T-helper 1 cell (primary cell): ENCODE measurements around the gene BEST2.
A peak's percentile ranks its signal among the peaks of the same experiment; 100 is the strongest.

Experiments used
- DNase-seq, 5 donors: peaks; one replicate each; pipeline ENCODE4 v3.0.0-alpha.2; 2012 to 2020

BEST2 gene

DNA sequence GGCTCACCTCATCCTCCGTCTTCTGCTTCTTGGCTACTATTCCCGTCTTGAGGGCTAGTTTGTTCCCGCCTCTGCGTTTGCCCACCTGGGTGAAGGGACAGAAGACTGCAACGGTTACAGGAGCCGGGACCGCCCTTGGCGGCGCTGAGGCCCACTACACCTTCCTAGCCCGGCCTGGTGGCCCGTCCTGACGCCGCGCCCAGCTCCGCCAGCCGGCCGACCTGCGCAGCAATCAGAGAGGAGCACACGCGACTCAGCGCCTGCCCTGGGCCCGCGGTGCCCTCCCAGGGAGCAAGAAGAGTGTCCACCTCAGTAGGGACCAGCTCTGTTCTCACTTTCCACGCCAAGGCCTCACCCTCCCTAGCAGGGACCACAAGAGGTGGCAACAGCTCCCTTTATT lies 20.3 kb upstream of the BEST2 start:
- no peak for DNase-seq

DNA sequence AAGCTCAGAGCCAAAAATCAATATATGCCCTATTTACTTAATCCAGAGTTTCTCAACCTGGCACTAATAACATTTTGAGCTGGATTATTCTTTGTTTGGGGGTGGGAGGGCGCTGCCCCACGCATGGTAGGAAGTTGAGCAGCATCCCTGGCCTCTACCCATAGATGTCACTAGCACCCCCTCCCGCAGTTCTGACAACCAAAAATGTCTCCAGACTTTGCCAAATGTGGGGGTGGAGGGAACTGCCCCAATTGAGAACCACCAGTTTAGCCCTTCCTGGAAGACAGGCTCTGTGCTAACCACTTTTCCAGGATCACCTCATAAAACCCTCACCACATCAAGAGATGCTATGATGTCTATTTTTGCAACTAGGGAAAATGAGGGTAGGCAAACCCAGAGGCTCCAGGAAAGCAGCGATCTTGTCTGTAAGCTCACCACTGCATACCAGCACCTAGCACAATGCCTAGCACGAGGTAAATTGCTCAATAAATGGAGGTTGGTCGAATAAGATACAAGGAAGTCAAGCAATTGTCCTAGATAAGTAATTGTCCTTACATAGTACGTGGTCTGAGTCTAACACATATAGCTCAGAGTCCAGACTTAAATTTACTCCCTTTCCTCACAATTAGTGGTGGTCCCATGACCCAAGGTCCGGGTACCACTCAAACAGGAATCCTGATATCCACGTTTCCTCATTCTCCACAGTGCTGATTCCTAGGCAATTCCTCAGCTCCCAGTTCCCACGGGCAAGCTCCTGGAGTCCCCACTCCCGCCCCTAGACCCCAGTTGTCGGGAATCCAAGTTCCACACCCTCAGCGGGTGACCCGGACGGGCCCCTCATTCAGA lies 18.0 kb upstream of the BEST2 start:
- DNase-seq = peak in 3 of 5 donors; percentile 26 to 60 (median 42)

DNA sequence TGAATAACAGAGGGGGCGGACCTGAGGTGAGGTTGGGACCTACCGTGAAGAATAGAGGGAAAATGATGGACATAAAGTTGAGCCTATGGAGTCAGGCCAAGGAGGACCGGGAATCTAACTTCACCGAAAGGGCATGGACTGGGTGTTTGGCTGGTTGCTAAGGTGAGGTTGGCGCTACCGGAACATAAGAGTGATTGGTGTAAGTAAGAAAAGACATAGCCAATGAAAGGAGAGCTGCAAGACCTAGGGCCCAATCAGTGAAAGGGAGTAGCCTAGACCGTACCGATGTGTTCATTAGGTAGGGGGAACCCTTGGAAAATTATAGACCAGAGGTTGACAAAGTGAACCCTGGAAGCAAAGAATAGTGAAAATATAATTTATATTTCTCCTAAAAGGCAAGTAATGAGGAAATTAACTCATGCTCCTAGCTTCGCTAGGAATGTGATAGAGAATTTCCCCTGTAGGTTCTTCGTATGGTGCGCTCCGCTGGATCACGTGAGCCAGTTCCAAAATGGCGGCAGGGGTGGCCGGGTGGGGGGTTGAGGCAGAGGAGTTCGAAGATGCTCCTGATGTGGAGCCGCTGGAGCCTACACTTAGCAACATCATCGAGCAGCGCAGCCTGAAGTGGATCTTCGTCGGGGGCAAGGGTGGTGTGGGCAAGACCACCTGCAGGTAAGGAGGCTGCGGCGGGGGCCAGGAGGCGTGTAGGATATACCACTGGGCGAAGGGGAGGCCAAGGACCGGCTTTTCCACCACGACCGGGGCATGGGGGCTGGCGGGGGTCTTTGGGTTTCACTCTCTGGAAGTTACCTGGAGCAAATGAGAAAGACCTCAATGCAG lies 14.4 kb upstream of the BEST2 start, which contains the start of gene GET3:
Gene GET3, plus strand, starts transcription at position 503 of the 840 bp plus-strand sequence. Its CDS starts 9 bp downstream, at position 512.
- DNase-seq = peak; percentile 52 to 93 (median 69)

DNA sequence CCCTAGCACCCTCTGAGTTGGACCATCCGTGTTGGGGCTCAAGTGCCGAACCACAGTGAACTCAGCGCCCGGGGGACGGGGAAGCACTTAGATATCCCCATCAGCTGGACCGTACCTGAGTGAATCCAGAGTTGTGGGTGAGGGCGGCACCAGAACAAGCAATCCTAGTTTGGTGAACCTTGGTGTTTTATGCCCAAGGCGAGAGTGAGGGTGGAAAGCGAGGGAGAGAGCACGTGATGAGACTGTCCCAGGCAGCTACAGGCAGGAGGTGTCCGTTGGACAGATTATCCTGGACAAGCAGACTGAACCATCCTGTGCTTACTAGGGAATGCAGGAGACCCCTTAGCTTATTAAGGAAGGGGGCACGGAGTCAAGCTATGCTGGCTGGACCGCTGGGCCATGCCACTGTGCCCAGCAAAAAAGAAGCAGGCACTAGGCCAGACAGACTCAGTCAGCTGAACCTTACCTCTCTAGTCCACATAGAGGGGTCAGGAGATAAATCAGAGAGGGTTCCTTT lies 13.7 kb upstream of the BEST2 start:
- no peak for DNase-seq

DNA sequence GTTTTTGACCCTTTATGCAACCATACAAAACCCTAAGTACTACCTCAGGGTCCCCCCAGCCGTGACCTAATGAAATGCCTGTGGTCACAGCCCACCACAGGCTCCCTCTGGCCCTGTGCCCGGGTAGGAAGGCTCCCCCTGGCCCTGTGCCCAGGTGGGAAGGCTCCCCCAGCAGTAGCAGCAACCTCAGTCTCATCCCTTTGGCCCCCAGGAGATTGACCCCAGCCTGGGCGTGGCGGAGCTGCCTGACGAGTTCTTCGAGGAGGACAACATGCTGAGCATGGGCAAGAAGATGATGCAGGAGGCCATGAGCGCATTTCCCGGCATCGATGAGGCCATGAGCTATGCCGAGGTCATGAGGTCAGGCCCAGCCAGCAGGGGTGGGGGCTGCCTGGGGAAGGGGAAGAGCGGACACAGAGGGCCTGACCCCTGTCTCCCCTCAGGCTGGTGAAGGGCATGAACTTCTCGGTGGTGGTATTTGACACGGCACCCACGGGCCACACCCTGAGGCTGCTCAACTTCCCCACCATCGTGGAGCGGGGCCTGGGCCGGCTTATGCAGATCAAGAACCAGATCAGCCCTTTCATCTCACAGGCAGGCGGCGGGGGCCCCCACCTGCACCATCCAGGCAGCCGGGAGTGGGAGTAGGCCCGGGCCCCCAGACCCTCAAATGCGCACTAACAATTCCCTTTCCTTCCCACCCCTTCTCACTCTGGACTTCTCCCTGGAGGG lies 6.3 kb upstream of the BEST2 start:
- no peak for DNase-seq

DNA sequence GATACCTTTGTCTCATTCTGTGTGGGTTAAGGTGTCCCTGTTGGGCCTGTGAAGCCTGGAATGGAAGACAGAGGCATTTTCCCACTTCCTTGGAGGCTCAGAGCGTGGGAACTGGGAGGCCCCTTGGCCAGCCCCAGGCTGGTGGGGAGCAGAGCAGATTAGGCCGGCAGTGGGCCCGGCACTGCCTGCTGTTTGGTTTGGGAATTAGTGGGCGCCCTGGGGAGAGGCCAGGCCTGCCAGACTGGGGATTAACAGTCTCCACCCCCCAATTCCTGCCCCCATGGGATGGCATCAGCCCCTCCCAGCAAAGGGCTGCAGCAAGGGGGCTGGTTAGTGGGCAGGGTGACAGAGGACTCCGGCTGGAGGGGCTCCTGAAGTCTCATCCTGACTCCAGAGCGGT lies 3.1 kb upstream of the BEST2 start:
- no peak for DNase-seq

DNA sequence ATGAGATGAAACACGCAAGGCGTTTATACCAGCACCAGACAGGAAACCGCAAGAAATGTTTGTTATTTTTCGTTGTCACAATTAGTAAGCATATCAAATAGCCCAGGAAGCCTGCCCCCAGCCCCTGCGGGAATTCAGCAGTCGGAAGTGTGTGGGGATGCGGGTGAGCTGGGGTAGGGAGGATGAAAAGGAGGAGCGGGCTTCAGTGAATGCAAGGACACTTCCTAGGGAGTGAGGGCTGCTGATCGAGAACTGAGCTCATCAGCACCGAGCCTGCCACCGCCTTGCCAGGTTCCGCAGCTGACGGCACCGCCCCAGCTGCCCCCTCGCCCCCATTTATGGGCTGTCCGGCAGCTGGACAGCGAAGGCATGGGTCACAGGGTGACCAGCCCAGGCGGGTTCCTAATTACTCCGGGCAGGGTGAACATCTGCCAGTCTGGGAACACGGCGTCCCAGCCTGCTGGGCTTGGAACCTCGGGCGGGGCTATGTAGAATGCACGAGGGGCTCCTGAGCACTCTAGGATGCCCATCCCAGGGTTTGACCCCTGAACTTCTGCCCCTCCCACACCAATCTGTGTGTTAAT lies 1.6 kb upstream of the BEST2 start:
- no peak for DNase-seq

DNA sequence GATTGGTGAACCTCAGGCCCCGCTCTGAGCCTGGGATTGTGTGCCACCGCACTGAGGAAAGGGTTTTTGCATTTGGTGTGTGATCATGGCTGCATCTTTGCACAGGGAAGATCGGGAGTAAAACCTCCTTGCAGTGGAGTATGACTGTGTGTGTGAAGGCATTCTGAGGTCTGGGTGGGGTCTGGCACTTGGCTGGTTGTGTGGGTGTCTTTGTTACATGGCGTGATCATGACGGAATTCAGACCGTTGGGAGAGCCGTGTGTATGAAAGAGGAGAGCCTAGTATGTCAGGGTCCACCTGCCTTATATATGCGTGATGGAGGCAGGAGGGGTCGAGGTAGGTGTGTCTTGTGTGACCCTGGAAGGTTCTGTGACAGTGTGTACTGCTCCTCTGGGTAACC lies 740 bp upstream of the BEST2 start:
- DNase-seq = no peak

DNA sequence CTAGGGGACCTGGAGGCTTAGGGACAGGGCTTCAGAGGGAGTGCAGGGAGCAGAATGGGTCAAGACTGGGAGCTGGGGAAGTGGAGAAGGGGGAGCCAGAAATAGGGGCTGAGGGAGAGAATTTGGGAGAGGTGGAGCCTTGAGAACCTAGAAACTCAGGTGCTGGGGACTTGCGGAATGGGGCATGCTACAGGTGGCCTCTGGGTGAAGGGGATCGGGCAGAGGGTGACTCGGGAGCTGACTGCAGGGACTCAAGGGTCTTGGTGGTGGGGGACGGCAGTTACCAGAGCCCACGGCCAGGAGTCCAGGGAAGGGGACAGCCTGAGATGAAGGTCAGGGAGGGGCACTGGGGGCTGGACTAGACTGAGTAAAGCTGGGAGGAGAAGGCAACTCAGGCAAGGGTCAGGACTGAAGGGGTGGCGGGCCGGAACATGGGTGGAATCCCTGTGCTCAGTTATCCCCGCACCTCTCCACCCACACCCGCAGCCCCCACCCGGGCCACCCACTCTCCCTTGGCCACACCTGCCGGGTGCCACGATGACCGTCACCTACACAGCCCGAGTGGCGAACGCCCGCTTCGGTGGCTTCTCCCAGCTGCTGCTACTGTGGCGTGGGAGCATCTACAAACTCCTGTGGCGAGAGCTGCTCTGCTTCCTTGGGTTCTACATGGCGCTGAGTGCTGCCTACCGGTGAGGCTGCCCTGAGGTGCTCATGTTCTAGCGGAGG lies 628 bp downstream of the BEST2 start:
- DNase-seq = no peak

DNA sequence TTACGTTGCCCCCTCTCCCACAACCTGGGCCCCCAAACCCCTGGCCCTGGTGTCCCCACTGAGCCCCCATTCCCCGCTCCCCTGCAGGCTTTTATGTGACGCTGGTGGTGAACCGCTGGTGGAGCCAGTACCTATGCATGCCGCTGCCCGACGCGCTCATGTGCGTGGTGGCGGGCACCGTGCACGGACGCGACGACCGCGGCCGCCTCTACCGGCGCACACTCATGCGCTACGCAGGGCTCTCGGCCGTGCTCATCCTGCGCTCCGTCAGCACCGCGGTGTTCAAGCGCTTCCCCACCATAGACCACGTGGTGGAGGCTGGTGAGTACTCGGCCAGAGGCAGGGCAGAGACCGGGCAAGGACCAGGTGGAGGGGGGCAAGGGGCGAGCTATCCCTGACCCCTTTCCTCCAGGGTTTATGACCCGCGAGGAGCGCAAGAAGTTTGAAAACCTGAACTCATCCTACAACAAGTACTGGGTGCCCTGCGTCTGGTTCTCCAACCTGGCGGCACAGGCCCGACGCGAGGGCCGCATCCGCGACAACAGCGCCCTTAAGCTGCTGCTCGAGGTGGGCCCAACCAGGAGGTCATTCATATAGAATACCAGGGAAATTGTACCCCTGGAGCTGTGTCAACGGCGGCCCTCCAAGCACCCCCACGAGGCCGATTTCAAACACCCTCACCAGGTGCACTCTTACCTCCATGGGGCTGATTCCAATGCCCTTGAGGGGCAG lies 3.0 kb downstream of the BEST2 start:
- no peak for DNase-seq

DNA sequence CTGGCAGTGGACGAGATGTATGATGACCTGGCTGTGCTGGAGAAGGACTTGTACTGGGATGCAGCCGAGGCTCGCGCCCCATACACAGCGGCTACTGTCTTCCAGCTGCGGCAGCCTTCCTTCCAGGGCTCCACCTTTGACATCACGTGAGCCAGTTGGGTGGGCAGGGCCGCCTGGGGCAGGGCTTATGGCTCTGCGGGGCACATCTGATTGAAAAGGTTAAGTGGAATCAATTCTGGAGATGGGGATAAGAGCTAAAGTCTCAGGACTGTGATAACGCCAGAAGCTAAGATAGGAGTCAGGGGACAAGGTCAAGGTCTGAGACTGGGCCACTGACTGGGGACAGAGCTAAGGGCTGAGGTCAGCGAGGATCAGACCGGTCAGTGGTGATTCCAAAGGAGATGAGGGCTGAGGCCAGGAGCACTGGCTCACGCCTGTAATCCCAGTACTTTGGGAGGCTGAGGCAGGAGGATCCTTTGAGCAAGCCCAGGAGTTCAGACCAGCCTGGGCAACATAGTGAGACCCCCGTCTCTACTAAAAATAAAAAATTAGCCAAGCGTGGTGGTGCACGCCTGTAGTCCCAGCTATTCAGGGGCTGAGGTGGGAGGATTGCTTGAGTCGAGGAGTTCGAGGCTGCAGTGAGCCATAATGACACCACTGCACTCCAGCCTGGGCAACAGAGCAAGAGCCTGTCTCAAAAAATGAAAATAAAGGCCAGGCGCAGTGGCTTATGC lies 4.7 kb downstream of the BEST2 start:
- DNase-seq = no peak

DNA sequence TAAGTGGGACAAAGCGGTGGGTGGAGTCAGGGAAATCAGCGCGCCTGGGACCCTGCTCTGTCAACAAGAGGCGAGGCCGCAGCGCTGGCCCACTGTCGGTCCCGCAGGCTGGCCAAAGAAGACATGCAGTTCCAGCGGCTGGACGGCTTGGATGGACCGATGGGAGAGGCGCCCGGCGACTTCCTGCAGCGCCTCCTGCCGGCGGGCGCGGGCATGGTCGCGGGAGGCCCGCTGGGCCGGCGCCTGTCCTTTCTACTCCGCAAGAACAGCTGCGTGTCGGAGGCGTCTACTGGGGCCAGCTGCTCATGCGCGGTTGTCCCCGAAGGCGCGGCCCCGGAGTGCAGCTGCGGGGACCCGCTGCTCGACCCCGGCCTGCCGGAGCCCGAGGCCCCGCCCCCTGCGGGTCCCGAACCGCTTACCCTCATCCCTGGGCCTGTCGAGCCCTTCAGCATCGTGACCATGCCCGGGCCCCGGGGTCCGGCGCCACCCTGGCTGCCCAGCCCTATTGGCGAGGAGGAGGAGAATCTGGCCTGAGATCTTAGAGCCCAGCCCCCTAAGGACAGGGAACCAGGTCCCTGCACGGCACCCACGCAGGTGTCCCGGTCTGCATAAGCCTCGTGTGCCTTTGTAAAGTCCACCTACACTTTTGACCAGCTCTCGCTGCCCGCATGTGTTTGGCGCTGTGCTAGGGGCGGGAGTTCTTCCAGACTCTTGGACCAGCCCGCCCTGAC lies 6.1 kb downstream of the BEST2 start:
- DNase-seq = peak in 4 of 5 donors; percentile 42 to 63 (median 56)

DNA sequence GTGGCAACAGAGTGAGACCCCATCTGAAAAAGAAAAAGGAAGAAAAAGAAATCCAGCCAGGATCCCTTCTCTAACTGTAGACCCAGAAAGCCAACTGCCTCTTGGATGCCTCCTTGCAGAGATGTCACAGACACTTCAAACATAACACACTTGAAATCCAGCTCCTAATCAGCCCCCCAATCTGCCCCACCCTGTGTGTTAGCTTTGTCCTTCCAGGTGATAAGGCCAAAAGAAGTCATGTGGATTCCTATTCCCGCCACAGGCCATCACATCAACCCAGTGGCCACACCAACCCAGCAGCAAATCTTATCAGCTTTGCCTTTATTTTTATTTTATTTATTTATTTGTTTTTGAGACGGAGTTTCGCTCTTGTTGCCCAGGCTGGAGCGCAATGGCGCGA lies 8.1 kb downstream of the BEST2 start:
- no peak for DNase-seq

DNA sequence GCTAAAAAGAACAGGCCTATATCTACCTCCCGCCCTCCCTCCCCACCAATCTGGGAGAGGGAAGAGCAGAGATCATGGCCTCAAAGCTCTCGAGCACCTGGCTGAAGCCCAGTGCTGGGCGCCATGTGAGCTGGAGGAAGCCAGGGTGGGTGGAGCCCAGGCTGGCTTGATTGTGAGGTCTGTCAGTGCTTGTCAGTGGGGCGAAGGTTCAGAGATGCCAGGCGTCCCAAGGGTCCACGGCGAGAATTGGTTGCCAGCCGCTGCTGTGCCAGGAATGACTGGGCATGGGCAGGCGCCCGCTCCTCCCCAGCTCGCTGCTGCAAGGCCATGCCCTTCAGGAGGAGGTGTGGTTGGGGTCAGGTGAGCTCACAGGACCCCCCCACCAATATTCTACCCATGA lies 11.5 kb downstream of the BEST2 start:
- no peak for DNase-seq

DNA sequence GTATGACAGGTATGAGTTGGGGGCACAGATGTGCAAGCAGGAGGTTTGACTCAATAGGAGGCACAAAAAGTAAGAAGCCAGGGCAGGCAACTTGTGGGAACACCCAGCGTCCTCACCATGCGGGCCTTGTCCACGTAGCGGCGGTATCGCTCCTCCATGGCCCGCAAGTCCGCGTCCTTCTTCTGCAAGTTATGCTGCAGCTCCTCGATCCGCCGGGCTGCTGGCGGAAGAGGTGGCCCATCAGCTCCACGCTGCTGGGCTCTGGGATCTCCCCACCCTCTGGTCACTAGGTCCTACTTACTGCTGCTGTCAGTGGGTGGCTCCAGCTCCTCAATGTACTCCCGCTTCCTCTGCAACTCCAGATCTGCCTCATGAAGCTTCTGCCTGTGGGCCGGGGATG lies 13.1 kb downstream of the BEST2 start:
- no peak for DNase-seq

DNA sequence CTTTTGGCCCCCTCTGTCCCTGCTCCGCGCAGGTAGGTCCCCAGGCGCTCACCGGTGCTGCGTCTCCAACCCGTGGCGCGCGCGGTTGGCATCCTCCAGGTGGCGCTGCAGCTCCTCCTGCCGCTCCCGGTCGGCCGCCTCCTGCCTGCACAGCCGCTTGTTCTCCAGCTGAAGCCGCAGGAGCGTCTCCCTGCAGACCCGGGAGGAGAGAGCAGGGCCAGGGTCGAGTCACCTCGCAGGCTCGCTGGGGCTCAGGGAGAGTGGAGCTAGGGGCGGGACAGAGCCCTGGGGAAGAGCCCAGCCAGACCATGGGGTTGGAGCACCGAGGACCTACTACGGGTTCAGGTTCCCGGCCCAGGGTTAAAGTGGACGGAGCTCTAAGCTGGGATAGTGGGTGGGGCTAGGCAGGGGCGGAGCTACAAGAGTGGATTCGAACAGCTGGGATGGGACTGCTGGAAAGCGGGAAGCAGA lies 14.5 kb downstream of the BEST2 start:
- peak; percentile 65 to 80 (median 68) for DNase-seq

DNA sequence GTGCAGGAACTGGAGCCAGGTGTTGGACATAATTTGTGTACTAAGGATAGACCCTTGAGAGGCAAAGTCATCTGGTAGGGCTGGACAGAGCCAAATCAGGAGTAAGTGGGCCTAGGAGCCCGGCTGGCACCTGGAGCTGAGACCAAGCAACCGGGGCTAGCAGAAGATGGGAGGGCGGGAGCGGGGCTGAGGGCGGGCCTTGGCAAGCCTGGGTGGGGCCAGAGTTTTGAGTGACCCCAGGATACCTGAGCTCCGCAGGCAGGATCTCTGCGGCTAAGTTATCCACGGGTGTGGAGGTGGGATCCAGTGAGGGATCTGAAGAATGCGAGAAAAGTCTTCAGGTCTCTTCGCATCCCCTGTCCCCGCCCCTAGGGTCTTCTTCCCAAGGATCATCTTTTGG lies 15.6 kb downstream of the BEST2 start:
- DNase-seq = no peak

DNA sequence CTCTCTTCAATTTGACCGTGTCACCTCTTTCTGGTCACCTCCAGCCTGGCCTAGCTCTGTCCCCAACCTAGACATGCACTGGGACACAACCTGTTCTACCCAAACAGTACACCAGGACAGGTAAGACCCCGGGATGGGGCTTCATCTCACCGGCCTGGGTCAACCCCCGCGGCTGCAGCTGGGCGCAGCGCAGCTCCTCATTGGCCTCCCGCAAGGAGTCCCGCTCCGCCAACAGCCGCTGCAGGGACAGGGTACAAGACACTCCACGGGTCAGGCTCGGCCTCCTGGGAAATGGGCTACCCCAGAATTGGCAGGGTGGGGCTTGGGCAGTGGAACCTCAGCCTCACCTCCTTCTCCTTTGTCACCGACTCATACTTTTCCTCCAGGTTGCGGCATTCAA lies 16.1 kb downstream of the BEST2 start:
- no peak for DNase-seq

DNA sequence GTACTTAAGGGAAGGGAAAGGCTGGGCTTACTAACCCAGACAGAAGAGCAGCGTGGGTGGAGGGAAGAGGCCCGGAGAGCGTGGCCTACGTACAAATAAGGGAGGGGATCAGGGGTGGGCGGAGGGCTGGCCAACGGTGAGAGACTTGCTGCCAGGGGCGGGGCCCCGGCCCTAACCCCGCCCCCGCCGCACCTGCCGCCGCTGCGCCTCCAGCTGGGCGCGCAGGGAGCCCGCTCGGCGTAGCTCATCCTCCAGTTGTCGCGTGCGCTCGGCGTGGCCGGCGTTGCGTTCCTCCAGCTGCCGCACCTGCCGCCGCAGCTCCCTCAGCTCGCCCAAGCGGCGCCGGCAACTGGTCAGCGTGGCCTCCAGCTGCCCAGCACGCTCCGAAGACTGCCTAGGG lies 18.1 kb downstream of the BEST2 start:
- peak in 4 of 5 donors; percentile 53 to 71 (median 64) for DNase-seq
